Measurements from ENCODE around the gene PHKA1. TPM values are rescaled to one million over a fixed set of nuclear protein-coding genes. Genes with fewer than 3 reads are reported as not detected.

PHKA1 gene
- total RNA-seq, 1 experiment from 2014 or later: 17.2 TPM

DNA sequence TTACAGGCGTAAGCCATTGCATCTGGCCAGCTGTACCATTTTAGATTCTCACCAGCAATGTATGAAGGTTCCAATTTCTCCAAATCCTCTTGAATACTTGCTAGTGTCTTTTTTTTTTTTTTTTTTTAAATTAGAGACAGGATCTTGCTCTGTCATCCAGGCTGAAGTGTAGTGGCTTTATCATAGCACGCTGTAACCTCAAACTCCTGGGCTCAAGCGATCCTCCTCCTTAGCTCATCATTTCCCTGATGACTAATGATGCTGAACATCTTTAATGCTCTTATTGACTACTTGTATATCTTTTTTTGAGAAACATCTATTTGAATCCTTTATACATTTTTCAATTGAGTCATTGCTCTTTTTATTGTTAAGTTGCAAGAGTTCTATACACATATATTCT, 181.7 kb downstream of the PHKA1 start:
- no peaks in the 10 kb centered on the region for H3K4me1 ChIP-seq (replicated peaks; ENCODE audit: insufficient read depth)
- TF ChIP-seq, protein P1, sequence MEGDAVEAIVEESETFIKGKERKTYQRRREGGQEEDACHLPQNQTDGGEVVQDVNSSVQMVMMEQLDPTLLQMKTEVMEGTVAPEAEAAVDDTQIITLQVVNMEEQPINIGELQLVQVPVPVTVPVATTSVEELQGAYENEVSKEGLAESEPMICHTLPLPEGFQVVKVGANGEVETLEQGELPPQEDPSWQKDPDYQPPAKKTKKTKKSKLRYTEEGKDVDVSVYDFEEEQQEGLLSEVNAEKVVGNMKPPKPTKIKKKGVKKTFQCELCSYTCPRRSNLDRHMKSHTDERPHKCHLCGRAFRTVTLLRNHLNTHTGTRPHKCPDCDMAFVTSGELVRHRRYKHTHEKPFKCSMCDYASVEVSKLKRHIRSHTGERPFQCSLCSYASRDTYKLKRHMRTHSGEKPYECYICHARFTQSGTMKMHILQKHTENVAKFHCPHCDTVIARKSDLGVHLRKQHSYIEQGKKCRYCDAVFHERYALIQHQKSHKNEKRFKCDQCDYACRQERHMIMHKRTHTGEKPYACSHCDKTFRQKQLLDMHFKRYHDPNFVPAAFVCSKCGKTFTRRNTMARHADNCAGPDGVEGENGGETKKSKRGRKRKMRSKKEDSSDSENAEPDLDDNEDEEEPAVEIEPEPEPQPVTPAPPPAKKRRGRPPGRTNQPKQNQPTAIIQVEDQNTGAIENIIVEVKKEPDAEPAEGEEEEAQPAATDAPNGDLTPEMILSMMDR (conservative IDR thresholded peaks at IDR 0.05): no peak
- no peak for TF ChIP-seq EZH2 (IDR thresholded peaks at IDR 0.05; ENCODE audit: low read depth)
- no peaks in the 10 kb centered on the region for H3K9me2 ChIP-seq (ENCODE audit: insufficient read depth)
- no peak overlapping the region for H3K4me3 ChIP-seq
- no TSS peak for BruUV-seq (replicated peaks)
- no peak overlapping the region for H2AFZ ChIP-seq
- H3F3A ChIP-seq (ENCODE audit: insufficient read depth, low read depth): no peaks in the 10 kb centered on the region
- CTCF ChIA-PET: no interaction called here
- H3K9me3 ChIP-seq (ENCODE audit: insufficient read depth, low read depth): no peaks in the 10 kb centered on the region
- no peaks in the 10 kb centered on the region for H3K79me2 ChIP-seq (ENCODE audit: low read depth)
- DNase-seq: no peak
- H3K4me2 ChIP-seq: no peak overlapping the region
- no peaks in the 10 kb centered on the region for H3K27me3 ChIP-seq (ENCODE audit: insufficient read depth, low read depth)
- intact Hi-C loops (cut with micrococcal nuclease; ENCODE audit: unreplicated experiment): no loop called here
- H4K20me1 ChIP-seq (ENCODE audit: insufficient read depth): no peaks in the 10 kb centered on the region
- H3K27ac ChIP-seq: no peak overlapping the region
- no peaks in the 10 kb centered on the region for H3K36me3 ChIP-seq (ENCODE audit: low read depth)
- POLR2A ChIA-PET (ENCODE audit: unreplicated experiment): no interaction called here

Other genes with a start within 250 kb of the PHKA1 start
- 52.8 and 61.3 TPM in 2 replicates for gene HDAC8, start 141.5 kb downstream of the PHKA1 start, total RNA-seq (2021)
- not detected in 2 replicates for gene DMRTC1B, start 62.6 kb upstream of the PHKA1 start, total RNA-seq (2021)
- not detected in 2 replicates for gene FAM236B, start 68.4 kb upstream of the PHKA1 start, total RNA-seq (2021)
- not detected in 2 replicates for gene FAM236D, start 93.9 kb upstream of the PHKA1 start, total RNA-seq (2021)
- not detected in 2 replicates for gene FAM236C, start 198.3 kb upstream of the PHKA1 start, total RNA-seq (2021)
- gene FAM236A, start 223.9 kb upstream of the PHKA1 start, total RNA-seq (2021): not detected in 2 replicates
- not detected in 2 replicates for gene DMRTC1, start 229.5 kb upstream of the PHKA1 start, total RNA-seq (2021)